HepG2 (cell line): ENCODE results near the gene CYLC2. TPM values are rescaled to one million over a fixed set of nuclear protein-coding genes. Genes with fewer than 3 reads are reported as not detected.

Source experiments
- ATAC-seq: fragments of 200-7000 bp; cut with Tn5 transposase; 3 replicates; pipeline ENCODE4 v1.9.1; 2020; ENCODE audit warnings: mild to moderate bottlenecking, moderate library complexity
- BruUV-seq: library from RNA; stranded (reverse); fragments of 400-500 nt; replicated peaks from 2 replicates; lab custom pipeline; 2021; lab: Mats Ljungman, UMichigan
- CTCF ChIA-PET: fragments of 300-600 bp; formaldehyde crosslinking; extraction: SDS; loops from one replicate; lab custom pipeline; 2021; ENCODE audit warnings: low total read pairs, inconsistent platforms, low intra/inter-chr PET ratio; lab: Yijun Ruan, JAX
- POLR2A ChIA-PET: fragments of 350-600 bp; sonication (Branson Sonifier 250); formaldehyde crosslinking; loops from one replicate; lab custom pipeline; 2020; ENCODE audit warnings: antibody characterized with exemption, inconsistent platforms; lab: Yijun Ruan, JAX
- DNase-seq: peaks from one replicate; pipeline ENCODE4 v3.0.0-alpha.2; 2015; ENCODE audit warnings: low spot score
- FAIRE-seq: peaks from 3 replicates; lab custom pipeline; 2011; peaks lifted over from hg19 to GRCh38; lab: Jason Lieb, UNC
- H2AFZ ChIP-seq: one replicate; pipeline ENCODE4 v1.6.1; 2011; ENCODE audit warnings: low read length, inconsistent platforms
- H3K27ac ChIP-seq: fragments of 300-600 bp; 3 replicates; pipeline ENCODE4 v1.8.0; 2011; ENCODE audit warnings: mixed run types, mild to moderate bottlenecking, mixed read lengths, low read length, inconsistent platforms; ENCODE audit not compliant: insufficient read depth; ENCODE audit errors: extremely low read length
- H3K27me3 ChIP-seq, 2 experiments: fragments of 200-600 bp in 1 of 2; 2 replicates in 1 of 2; 3 replicates in 1 of 2; pipeline versions ENCODE4 v1.6.0 to v1.8.0; 2011; ENCODE audit warnings: low read length in 2 of 2, mild to moderate bottlenecking in 2 of 2, moderate library complexity in 2 of 2, inconsistent platforms in 1 of 2; ENCODE audit not compliant: insufficient read depth in 2 of 2, control insufficient read depth in 1 of 2
- H3K36me3 ChIP-seq, 2 experiments: fragments of 200-600 bp in 1 of 2; replicated peaks in 1 of 2; 2 replicates in 1 of 2; 3 replicates in 1 of 2; pipeline versions ENCODE4 v1.5.1 to v1.8.0; 2011; ENCODE audit warnings: low read length in 2 of 2, inconsistent platforms in 1 of 2; ENCODE audit not compliant: insufficient read depth in 2 of 2, control insufficient read depth in 1 of 2
- H3K4me1 ChIP-seq: 2 replicates; pipeline ENCODE4 v1.5.1; 2012; ENCODE audit warnings: low read length, inconsistent platforms; ENCODE audit not compliant: insufficient read depth
- H3K4me2 ChIP-seq: 2 replicates; pipeline ENCODE4 v1.6.0; 2011; ENCODE audit warnings: low read depth, low read length, inconsistent platforms
- H3K4me3 ChIP-seq, 3 experiments: fragments of 200-600 bp in 1 of 3; sonication (generic), shearing (Covaris generic) in 1 of 3; replicated peaks in 1 of 3; 2 replicates each; pipeline ENCODE4 v1.5.1; 2011 to 2016; ENCODE audit warnings: low read length in 3 of 3, inconsistent platforms in 2 of 3, low read depth in 2 of 3, mild to moderate bottlenecking in 2 of 3, control low read depth in 1 of 3, mixed read lengths in 1 of 3; ENCODE audit not compliant: insufficient read depth in 1 of 3
- H3K79me2 ChIP-seq: one replicate; pipeline ENCODE4 v1.6.1; 2011; ENCODE audit warnings: low read length, inconsistent platforms; ENCODE audit not compliant: insufficient read depth
- H3K9ac ChIP-seq: 2 replicates; pipeline ENCODE4 v1.6.0; 2011; ENCODE audit warnings: mild to moderate bottlenecking, low read depth, low read length, inconsistent platforms; ENCODE audit not compliant: insufficient read depth
- H3K9me3 ChIP-seq: 2 replicates; pipeline ENCODE4 v1.5.1; 2012; ENCODE audit warnings: mild to moderate bottlenecking, low read length
- H4K20me1 ChIP-seq: 2 replicates; pipeline ENCODE4 v1.6.0; 2011; ENCODE audit warnings: inconsistent platforms, mild to moderate bottlenecking, low read length, moderate library complexity; ENCODE audit not compliant: insufficient read depth
- BORCS8-MEF2B ChIP-seq: sonication (generic); formaldehyde crosslinking; IDR thresholded peaks from 2 replicates; pipeline ENCODE4 v1.8.0; 2022; ENCODE audit warnings: mild to moderate bottlenecking, missing genetic modification reagents
- FOSL2 ChIP-seq: sonication (generic); formaldehyde crosslinking; IDR thresholded peaks from 2 replicates; pipeline ENCODE4 v1.4.0; 2020; ENCODE audit warnings: missing genetic modification reagents
- GABPB1 ChIP-seq: IDR thresholded peaks from 2 replicates; pipeline ENCODE4 v1.6.1; 2016; ENCODE audit warnings: mild to moderate bottlenecking, missing genetic modification reagents, moderate library complexity, missing compliant biosample characterization
- IRF2 ChIP-seq: IDR thresholded peaks from 2 replicates; pipeline ENCODE4 v1.6.1; 2018; ENCODE audit warnings: missing genetic modification reagents, missing compliant biosample characterization
- PAWR ChIP-seq: sonication (generic); formaldehyde crosslinking; IDR thresholded peaks from 2 replicates; pipeline ENCODE4 v1.4.0; 2020; ENCODE audit warnings: missing genetic modification reagents, mild to moderate bottlenecking, borderline replicate concordance
- RAD51 ChIP-seq: fragments of 450-650 bp; IDR thresholded peaks from 2 replicates; pipeline ENCODE4 v1.6.1; 2016; ENCODE audit warnings: borderline replicate concordance
- SRY ChIP-seq: sonication (generic); formaldehyde crosslinking; IDR thresholded peaks from 2 replicates; pipeline ENCODE4 v1.8.0; 2022; ENCODE audit warnings: mild to moderate bottlenecking, missing genetic modification reagents
- SUZ12 ChIP-seq: fragments of 150-350 bp; IDR thresholded peaks from 2 replicates; pipeline ENCODE4 v1.6.1; 2014; ENCODE audit warnings: low read depth, low read length
- TFAP4 ChIP-seq: sonication (generic); IDR thresholded peaks from 2 replicates; pipeline ENCODE4 v1.6.1; 2016; ENCODE audit warnings: low read depth, borderline replicate concordance
- ZFP82 ChIP-seq: sonication (generic); formaldehyde crosslinking; IDR thresholded peaks from 2 replicates; pipeline ENCODE4 v1.5.1; 2020; ENCODE audit warnings: mild to moderate bottlenecking, missing genetic modification reagents, borderline replicate concordance
- ZNF572 ChIP-seq: sonication (generic); formaldehyde crosslinking; IDR thresholded peaks from 2 replicates; pipeline ENCODE4 v1.5.1; 2020; ENCODE audit warnings: mild to moderate bottlenecking, missing genetic modification reagents
- WGBS: methylation state at CpG from one replicate; pipeline ENCODE4 v1.1.6; 2017; ENCODE audit warnings: low lambda C conversion rate; 5-methylcytosine and 5-hydroxymethylcytosine counted together
- in situ Hi-C: cut with HindIII; loops from 2 replicates; pipeline ENCODE4 v1.10.0; 2017; ENCODE audit warnings: low pct_unique_long_range_greater_than_20kb; ENCODE audit not compliant: extremely low pct_ligation_motif_present
- intact Hi-C: fragments of 100-400 bp; cut with micrococcal nuclease; formaldehyde crosslinking; loops from one replicate; pipeline ENCODE4 v1.10.0; 2022; ENCODE audit not compliant: unreplicated experiment
- polyA plus RNA-seq, 8 experiments: library from polyadenylated mRNA; depleted of rRNA in 3 of 8; stranded (reverse) in 7 of 8; unstranded in 1 of 8; fragments of >200 nt; fragmentation: Illumina TruSeq in 4 of 8; extraction: Trizol in 4 of 8; gene quantifications; 2 replicates each; pipeline versions ENCODE4 v1.2.1 to v1.2.3, GENCODE V29; 2011 to 2016; ENCODE audit warnings: low read depth in 4 of 8, missing spikeins in 1 of 8, mixed read lengths in 1 of 8; ENCODE audit not compliant: insufficient read depth in 1 of 8
- total RNA-seq, 5 experiments: library from RNA; depleted of rRNA; stranded (reverse); fragments of >200 nt; fragmentation: Illumina TruSeq; extraction: Trizol; gene quantifications; 2 replicates each; pipeline ENCODE4 v1.2.3, GENCODE V29; 2016; ENCODE audit warnings: low read depth in 1 of 5
- TF ChIP-seq, protein P1 (sequence below): sonication (generic); formaldehyde crosslinking; IDR thresholded peaks from 2 replicates; pipeline ENCODE4 v1.5.1; 2020; ENCODE audit warnings: mild to moderate bottlenecking, missing genetic modification reagents, borderline replicate concordance
- TF ChIP-seq, protein P2 (sequence below): sonication (generic); formaldehyde crosslinking; conservative IDR thresholded peaks from 2 replicates; pipeline ENCODE4 v1.4.0; 2020; ENCODE audit warnings: missing genetic modification reagents
- TF ChIP-seq, protein P3 (sequence below): sonication (generic); formaldehyde crosslinking; conservative IDR thresholded peaks from 2 replicates; pipeline ENCODE4 v1.4.0; 2020; ENCODE audit warnings: missing genetic modification reagents

The CYLC2 gene
- total and polyA plus RNA-seq, 2 of the 13 experiments (the other 11 are each of a cell fraction or from before 2014, with no cell fraction given) = not detected

DNA sequence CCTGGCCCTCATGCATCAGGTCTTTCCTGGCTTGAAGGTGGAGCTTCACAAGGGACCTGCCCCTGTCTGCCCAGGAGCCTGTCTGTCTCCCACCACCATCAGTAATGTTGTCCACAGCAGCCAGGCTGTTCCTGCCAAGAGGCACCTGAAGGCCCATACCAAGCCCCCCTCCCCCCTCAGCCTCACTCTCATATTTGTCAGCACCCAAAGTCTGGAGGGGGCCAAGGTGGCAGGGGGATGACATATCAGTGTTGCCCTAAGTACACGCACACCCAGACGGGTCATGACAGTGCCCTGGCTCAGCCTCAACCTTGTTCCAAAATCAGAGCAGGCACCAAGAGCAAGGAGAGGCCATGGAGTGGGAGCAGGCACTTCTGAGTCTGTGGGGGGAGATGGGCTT, 27.2 kb upstream of the CYLC2 start (continued):
- no peak for TF ChIP-seq TFAP4
- no peak for TF ChIP-seq IRF2 (CRISPR knock-in tag)
- TF ChIP-seq BORCS8-MEF2B (CRISPR knock-in tag) = no peak
- no peak for TF ChIP-seq FOSL2 (CRISPR knock-in tag)
- TF ChIP-seq, protein P1, sequence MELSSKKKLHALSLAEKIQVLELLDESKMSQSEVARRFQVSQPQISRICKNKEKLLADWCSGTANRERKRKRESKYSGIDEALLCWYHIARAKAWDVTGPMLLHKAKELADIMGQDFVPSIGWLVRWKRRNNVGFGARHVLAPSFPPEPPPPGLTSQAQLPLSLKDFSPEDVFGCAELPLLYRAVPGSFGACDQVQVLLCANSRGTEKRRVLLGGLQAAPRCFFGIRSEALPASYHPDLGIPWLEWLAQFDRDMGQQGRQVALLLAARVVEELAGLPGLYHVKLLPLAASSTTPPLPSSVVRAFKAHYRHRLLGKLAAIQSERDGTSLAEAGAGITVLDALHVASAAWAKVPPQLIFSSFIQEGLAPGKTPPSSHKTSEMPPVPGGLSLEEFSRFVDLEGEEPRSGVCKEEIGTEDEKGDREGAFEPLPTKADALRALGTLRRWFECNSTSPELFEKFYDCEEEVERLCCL (CRISPR knock-in tag) = no peak
- TF ChIP-seq, protein P2, sequence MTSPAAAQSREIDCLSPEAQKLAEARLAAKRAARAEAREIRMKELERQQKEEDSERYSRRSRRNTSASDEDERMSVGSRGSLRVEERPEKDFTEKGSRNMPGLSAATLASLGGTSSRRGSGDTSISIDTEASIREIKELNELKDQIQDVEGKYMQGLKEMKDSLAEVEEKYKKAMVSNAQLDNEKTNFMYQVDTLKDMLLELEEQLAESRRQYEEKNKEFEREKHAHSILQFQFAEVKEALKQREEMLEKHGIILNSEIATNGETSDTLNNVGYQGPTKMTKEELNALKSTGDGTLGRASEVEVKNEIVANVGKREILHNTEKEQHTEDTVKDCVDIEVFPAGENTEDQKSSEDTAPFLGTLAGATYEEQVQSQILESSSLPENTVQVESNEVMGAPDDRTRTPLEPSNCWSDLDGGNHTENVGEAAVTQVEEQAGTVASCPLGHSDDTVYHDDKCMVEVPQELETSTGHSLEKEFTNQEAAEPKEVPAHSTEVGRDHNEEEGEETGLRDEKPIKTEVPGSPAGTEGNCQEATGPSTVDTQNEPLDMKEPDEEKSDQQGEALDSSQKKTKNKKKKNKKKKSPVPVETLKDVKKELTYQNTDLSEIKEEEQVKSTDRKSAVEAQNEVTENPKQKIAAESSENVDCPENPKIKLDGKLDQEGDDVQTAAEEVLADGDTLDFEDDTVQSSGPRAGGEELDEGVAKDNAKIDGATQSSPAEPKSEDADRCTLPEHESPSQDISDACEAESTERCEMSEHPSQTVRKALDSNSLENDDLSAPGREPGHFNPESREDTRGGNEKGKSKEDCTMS = no peak
- TF ChIP-seq ZNF572 = no peak
- TF ChIP-seq GABPB1 = no peak
- TF ChIP-seq ZFP82 = no peak
- TF ChIP-seq, all 625 proteins: peak for 0

DNA sequence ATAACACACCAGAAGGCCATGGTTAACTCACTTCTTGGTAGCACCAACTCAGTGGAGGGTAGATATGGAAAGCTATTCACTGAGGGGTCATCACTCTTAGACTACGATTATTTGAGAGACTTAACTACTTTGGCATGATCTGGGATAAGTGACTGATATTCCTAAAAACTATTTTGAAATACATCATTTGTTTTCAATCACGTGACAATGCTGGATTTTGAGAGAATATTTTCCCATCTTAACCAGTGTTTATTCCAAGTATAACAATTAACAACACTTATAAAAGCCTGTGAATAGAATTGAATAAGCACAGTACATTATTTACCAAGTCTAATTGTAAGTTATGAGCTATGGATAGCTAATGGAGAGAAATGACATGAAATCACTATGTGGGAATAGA, 22.4 kb upstream of the CYLC2 start:
- in situ Hi-C loops = no loop called here
- TF ChIP-seq PAWR (CRISPR knock-in tag) (no peak), RAD51 (peak; percentile 68; the same call in 1 of the 2 replicates), SRY (CRISPR knock-in tag) (no peak), SUZ12 (no peak)
- TF ChIP-seq, protein P3, sequence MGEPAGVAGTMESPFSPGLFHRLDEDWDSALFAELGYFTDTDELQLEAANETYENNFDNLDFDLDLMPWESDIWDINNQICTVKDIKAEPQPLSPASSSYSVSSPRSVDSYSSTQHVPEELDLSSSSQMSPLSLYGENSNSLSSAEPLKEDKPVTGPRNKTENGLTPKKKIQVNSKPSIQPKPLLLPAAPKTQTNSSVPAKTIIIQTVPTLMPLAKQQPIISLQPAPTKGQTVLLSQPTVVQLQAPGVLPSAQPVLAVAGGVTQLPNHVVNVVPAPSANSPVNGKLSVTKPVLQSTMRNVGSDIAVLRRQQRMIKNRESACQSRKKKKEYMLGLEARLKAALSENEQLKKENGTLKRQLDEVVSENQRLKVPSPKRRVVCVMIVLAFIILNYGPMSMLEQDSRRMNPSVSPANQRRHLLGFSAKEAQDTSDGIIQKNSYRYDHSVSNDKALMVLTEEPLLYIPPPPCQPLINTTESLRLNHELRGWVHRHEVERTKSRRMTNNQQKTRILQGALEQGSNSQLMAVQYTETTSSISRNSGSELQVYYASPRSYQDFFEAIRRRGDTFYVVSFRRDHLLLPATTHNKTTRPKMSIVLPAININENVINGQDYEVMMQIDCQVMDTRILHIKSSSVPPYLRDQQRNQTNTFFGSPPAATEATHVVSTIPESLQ = no peak
- TF ChIP-seq, all 625 proteins: peak for 1
- Histone ChIP-seq H3K4me3 (no peak overlapping the region), H3K36me3 (no peaks in the 10 kb centered on the region), H4K20me1 (no peaks in the 10 kb centered on the region), H2AFZ (no peak overlapping the region), H3K4me2 (no peak overlapping the region), H3K27ac (no peak overlapping the region), H3K9me3 (peaks cover 27% of the 10 kb centered on the region), H3K27me3 (no peaks in the 10 kb centered on the region), H3K9ac (no peak overlapping the region), H3K4me1 (no peaks in the 10 kb centered on the region), H3K79me2 (no peaks in the 10 kb centered on the region)
- ATAC-seq (no peak), DNase-seq (no peak), FAIRE-seq (no peak)
- intact Hi-C loops = no loop called here
- 0% methylated on average over 2 of the region's 2 CpGs for WGBS
- no TSS peak for BruUV-seq
- CTCF ChIA-PET = no interaction called here
- POLR2A ChIA-PET = no interaction called here
